ENCODE data around the gene PTCD2. TPM values are rescaled to one million over a fixed set of nuclear protein-coding genes. Genes with fewer than 3 reads are reported as not detected.

Gene PTCD2
- total and polyA plus RNA-seq, 2 of the 8 experiments (the other 6 are each of a cell fraction or from before 2014, with no cell fraction given), result 7.3 to 15.4 TPM

- Histone ChIP-seq H4K5ac (ENCODE audit: insufficient read length, low read depth, low read length) (no peak overlapping the region), H4K91ac (replicated peaks; ENCODE audit: insufficient read length, low read length) (no peak overlapping the region), H3K14ac (ENCODE audit: insufficient read length) (no peak overlapping the region), H2AFZ (ENCODE audit: low read length) (no peak overlapping the region), H3K9me3 (ENCODE audit: insufficient read depth in 2 of 2, low read depth in 1 of 2, low read length in 1 of 2) (no peaks in the 10 kb centered on the region), H3K23ac (ENCODE audit: insufficient read length) (no peak overlapping the region), H4K8ac (ENCODE audit: extremely low read depth, insufficient read depth, low read length) (no peak overlapping the region), H3K27ac (ENCODE audit: low read depth, low read length) (peak overlapping the region; percentile 65), H3K79me1 (ENCODE audit: low read depth, low read length) (no peaks in the 10 kb centered on the region), H4K20me1 (replicated peaks in 1 of 2; ENCODE audit: control insufficient read depth in 1 of 2, insufficient read depth in 2 of 2, low read length in 2 of 2) (no peaks in the 10 kb centered on the region), H3K9ac (replicated peaks in 1 of 4; ENCODE audit: extremely low read depth in 1 of 4, low read depth in 3 of 4, low read length in 3 of 4) (no peak overlapping the region), H3K18ac (ENCODE audit: extremely low read depth, low read length) (no peak overlapping the region; the same call in 1 of the 2 replicates), H2AK5ac (ENCODE audit: low read depth, low read length) (no peak overlapping the region), H2BK20ac (ENCODE audit: low read length) (no peak overlapping the region), H3K36me3 (ENCODE audit: control insufficient read depth in 2 of 4, insufficient read depth in 4 of 4, low read length in 3 of 4) (peaks cover 0 to 20% (median 8%) of the 10 kb centered on the region in 4 experiments; a peak in 5 of 8 replicates), H3K4me2 (ENCODE audit: insufficient read depth in 1 of 2, low read depth in 2 of 2, low read length in 2 of 2) (peak overlapping the region; percentile 4 to 22; a peak in 1 of 4 replicates), H3K4me3 (ENCODE audit: extremely low read depth in 1 of 4, insufficient read depth in 2 of 4, low read depth in 3 of 4, low read length in 4 of 4) (no peak overlapping the region), H3K23me2 (ENCODE audit: low read depth, low read length) (no peaks in the 10 kb centered on the region), H3K4ac (replicated peaks; ENCODE audit: insufficient read length, low read depth, low read length) (no peak overlapping the region), H2BK120ac (replicated peaks; ENCODE audit: low read depth, low read length) (no peak overlapping the region), H3K27me3 (replicated peaks in 1 of 4; ENCODE audit: control insufficient read depth in 3 of 4, extremely low read depth in 1 of 4, insufficient read depth in 3 of 4, low read length in 3 of 4) (no peaks in the 10 kb centered on the region), H3K4me1 (replicated peaks in 1 of 4; ENCODE audit: control insufficient read depth in 3 of 4, insufficient read depth in 4 of 4, low read length in 3 of 4) (peaks cover 0 to 6% (median 4%) of the 10 kb centered on the region in 4 experiments; a peak in 4 of 7 replicates), H2BK5ac (ENCODE audit: low read depth, low read length) (peak overlapping the region; percentile 90; the same call in 1 of the 2 replicates), H2BK15ac (ENCODE audit: low read length) (no peak overlapping the region), H2BK12ac (ENCODE audit: low read depth, low read length) (peak overlapping the region; percentile 55; the same call in 1 of the 2 replicates), H3K79me2 (ENCODE audit: control insufficient read depth in 1 of 2, insufficient read depth in 2 of 2, low read length in 2 of 2) (no peaks in the 10 kb centered on the region), H3K56ac (replicated peaks; ENCODE audit: insufficient read length, low read depth, low read length) (no peak overlapping the region)
- CTCF ChIA-PET (ENCODE audit: partially characterized antibody), result interaction anchor here (0.7 to 1.0 kb wide), 2 partner anchors 40 to 192 kb away, joined by 3 read pairs; no protein-coding TSS in a partner anchor
- TF ChIP-seq FOSL1 (IDR thresholded peaks at IDR 0.05; ENCODE audit: insufficient read depth, low read depth, low read length) (no peak), JUND (IDR thresholded peaks at IDR 0.05; ENCODE audit: low read length) (peak; percentile 83)
- DNase-seq (ENCODE audit: low read depth in 1 of 2, low spot score in 2 of 2) (no peak), FAIRE-seq (peak; percentile 45)
- WGBS, 2 experiments (ENCODE audit: extremely low coverage in 1 of 2, insufficient coverage in 1 of 2, insufficient read length in 1 of 2, insufficient replicate concordance in 2 of 2, low coverage in 1 of 2, low lambda C conversion rate in 2 of 2, missing lambda C conversion rate in 1 of 2), result 81% methylated on average over 1 of the region's 1 CpG; no CpG with 5 or more reads in 1 of the 2 experiments
- POLR2A ChIA-PET (ENCODE audit: partially characterized antibody), result interaction anchor here (0.8 to 2.0 kb wide), 2 partner anchors 11 to 40 kb away, joined by 3 to 6 read pairs; no protein-coding TSS in a partner anchor
Measured at GRCh38 chr5:72363166-72363802, 43.1 kb downstream of the PTCD2 start.

All from H1 (cell line).